GM21737 (cell line): ENCODE data around the gene PIN4.
"Not testable (repeated sequence)": the region's sequence is repeated elsewhere in the genome, so short reads cannot be mapped to it uniquely, and the experiment has no call there.

Experiments
- ATAC-seq: cut with Tn5 transposase; IDR thresholded peaks from one replicate; pipeline ENCODE4 v1.9.1; 2021; ENCODE audit warnings: mild to moderate bottlenecking, moderate library complexity; ENCODE audit not compliant: unreplicated experiment

PIN4 gene

GRCh38 chrX:72181178-72182125 is at the start of gene PIN4:
PIN4 (plus strand) TSS chrX:72181757; CDS start chrX:72181786, 29 bp downstream.
- ATAC-seq: peak; percentile 93

- ATAC-seq: no peak
These were observed 49.1 kb upstream of the PIN4 start for GRCh38 chrX:72132456-72132855.

GRCh38 chrX:72133851-72134546 is 47.6 kb upstream of the PIN4 start:
- no peak for ATAC-seq

GRCh38 chrX:72137846-72138495 is 43.6 kb upstream of the PIN4 start:
- ATAC-seq: no peak

GRCh38 chrX:72139538-72139937 is 42.0 kb upstream of the PIN4 start:
- no peak for ATAC-seq

GRCh38 chrX:72141372-72142004 is 40.1 kb upstream of the PIN4 start:
- ATAC-seq: no peak

- no peak for ATAC-seq
These were observed 39.3 kb upstream of the PIN4 start for GRCh38 chrX:72142094-72142793.

GRCh38 chrX:72142794-72143608 is 38.6 kb upstream of the PIN4 start:
- no peak for ATAC-seq

- ATAC-seq: no peak
These were observed 38.0 kb upstream of the PIN4 start for GRCh38 chrX:72143609-72143907.

- ATAC-seq: no peak
These were observed 36.4 kb upstream of the PIN4 start for GRCh38 chrX:72145181-72145580.

- ATAC-seq: no peak
These were observed 35.0 kb upstream of the PIN4 start for GRCh38 chrX:72146527-72146926.

- no peak for ATAC-seq
These were observed 22.8 kb upstream of the PIN4 start for GRCh38 chrX:72158773-72159172.

GRCh38 chrX:72159769-72160168 is 21.8 kb upstream of the PIN4 start:
- ATAC-seq: no peak

- ATAC-seq: no peak
These were observed 16.0 kb upstream of the PIN4 start for GRCh38 chrX:72165551-72165950.

- ATAC-seq: no peak
These were observed 12.4 kb upstream of the PIN4 start for GRCh38 chrX:72169008-72169728.

- not testable (repeated sequence) for ATAC-seq
These were observed 5.3 kb upstream of the PIN4 start for GRCh38 chrX:72176289-72176688.

- no peak for ATAC-seq
These were observed 4.6 kb upstream of the PIN4 start for GRCh38 chrX:72176981-72177380.

- no peak for ATAC-seq
These were observed 1.0 kb upstream of the PIN4 start for GRCh38 chrX:72180539-72180938.

GRCh38 chrX:72182924-72183323 is 1.4 kb downstream of the PIN4 start:
- no peak for ATAC-seq
